IMR-90 (cell line): ENCODE results near the gene AFTPH. TPM values are rescaled to one million over a fixed set of nuclear protein-coding genes. Genes with fewer than 3 reads are reported as not detected.

ENCODE experiments used
- ATAC-seq: fragments of 200-7000 bp; cut with Tn5 transposase; 2 replicates; pipeline ENCODE4 v1.9.1; 2020; ENCODE audit warnings: low read depth, mild to moderate bottlenecking, moderate library complexity
- BruUV-seq: library from RNA; stranded (reverse); fragments of 400-500 nt; replicated peaks from 2 replicates; lab custom pipeline; 2021; lab: Mats Ljungman, UMichigan
- CTCF ChIA-PET: fragments of 300-600 bp; formaldehyde crosslinking; extraction: SDS; loops from one replicate; lab custom pipeline; 2021; ENCODE audit warnings: antibody characterized with exemption; lab: Yijun Ruan, JAX
- POLR2A ChIA-PET: fragments of 300-600 bp; sonication (Branson Sonifier 250); formaldehyde crosslinking; loops from one replicate; lab custom pipeline; 2022; ENCODE audit warnings: antibody characterized with exemption; ENCODE audit not compliant: unreplicated experiment; lab: Charles Lee
- DNase-seq: peaks from one replicate; pipeline ENCODE4 v3.0.0; 2013
- H2AFZ ChIP-seq: replicated peaks from 2 replicates; pipeline ENCODE3; 2013; ENCODE audit warnings: low read length, mild to moderate bottlenecking; ENCODE audit not compliant: poor library complexity
- H2AK5ac ChIP-seq: 2 replicates; pipeline ENCODE4 v1.6.1; 2013; ENCODE audit warnings: low read depth, low read length, inconsistent platforms
- H2AK9ac ChIP-seq: replicated peaks from 2 replicates; pipeline ENCODE3; 2013; ENCODE audit warnings: mild to moderate bottlenecking, low read depth, low read length, moderate library complexity; ENCODE audit not compliant: poor library complexity
- H2BK120ac ChIP-seq: 2 replicates; pipeline ENCODE4 v1.6.1; 2013; ENCODE audit warnings: low read depth, low read length, inconsistent platforms
- H2BK15ac ChIP-seq: 3 replicates; pipeline ENCODE4 v1.6.1; 2013; ENCODE audit warnings: low read depth, low read length, inconsistent platforms
- H2BK20ac ChIP-seq: 2 replicates; pipeline ENCODE4 v1.6.1; 2013; ENCODE audit warnings: low read depth, mild to moderate bottlenecking, inconsistent platforms, low read length, moderate library complexity
- H2BK5ac ChIP-seq: 2 replicates; pipeline ENCODE4 v1.6.1; 2013; ENCODE audit warnings: mild to moderate bottlenecking, low read depth, low read length, inconsistent platforms; ENCODE audit not compliant: poor library complexity, severe bottlenecking
- H3K14ac ChIP-seq: replicated peaks from 2 replicates; pipeline ENCODE4 v1.6.1; 2013; ENCODE audit warnings: low read depth, low read length, inconsistent platforms
- H3K18ac ChIP-seq: 2 replicates; pipeline ENCODE4 v1.6.1; 2013; ENCODE audit warnings: low read depth, low read length, control low read depth
- H3K23ac ChIP-seq: 2 replicates; pipeline ENCODE4 v1.6.1; 2013; ENCODE audit warnings: low read depth, low read length, inconsistent platforms
- H3K27ac ChIP-seq: 2 replicates; pipeline ENCODE4 v1.5.1; 2013; ENCODE audit warnings: mild to moderate bottlenecking, control low read depth, low read length; ENCODE audit not compliant: insufficient read depth
- H3K27me3 ChIP-seq: 2 replicates; pipeline ENCODE4 v1.6.1; 2013; ENCODE audit warnings: low read length; ENCODE audit not compliant: control insufficient read depth, insufficient read depth
- H3K36me3 ChIP-seq: 2 replicates; pipeline ENCODE4 v1.6.1; 2013; ENCODE audit warnings: low read length, mixed read lengths; ENCODE audit not compliant: control insufficient read depth, insufficient read depth
- H3K4ac ChIP-seq: 2 replicates; pipeline ENCODE4 v1.6.1; 2013; ENCODE audit warnings: low read depth, low read length, inconsistent platforms
- H3K4me1 ChIP-seq: 2 replicates; pipeline ENCODE4 v1.6.1; 2013; ENCODE audit warnings: low read length, mixed read lengths; ENCODE audit not compliant: control insufficient read depth, insufficient read depth
- H3K4me2 ChIP-seq: 2 replicates; pipeline ENCODE4 v1.6.1; 2013; ENCODE audit warnings: low read depth, mild to moderate bottlenecking, control low read depth, low read length, moderate library complexity
- H3K4me3 ChIP-seq: 2 replicates; pipeline ENCODE4 v1.5.1; 2013; ENCODE audit warnings: low read depth, mild to moderate bottlenecking, control low read depth, low read length, moderate library complexity; ENCODE audit not compliant: insufficient read depth
- H3K56ac ChIP-seq: 2 replicates; pipeline ENCODE4 v1.6.1; 2013; ENCODE audit warnings: low read length, inconsistent platforms; ENCODE audit not compliant: insufficient read depth; ENCODE audit errors: extremely low read depth
- H3K79me1 ChIP-seq, 2 experiments: 2 replicates each; pipeline ENCODE4 v1.6.1; 2013; ENCODE audit warnings: low read length in 2 of 2, inconsistent platforms in 1 of 2, low read depth in 1 of 2
- H3K9ac ChIP-seq: 2 replicates; pipeline ENCODE4 v1.6.1; 2013; ENCODE audit warnings: low read depth, low read length, control low read depth
- H3K9me1 ChIP-seq: 2 replicates; pipeline ENCODE4 v1.6.1; 2013; ENCODE audit warnings: low read length, inconsistent platforms; ENCODE audit not compliant: insufficient read depth
- H3K9me3 ChIP-seq: 2 replicates; pipeline ENCODE4 v1.6.1; 2013; ENCODE audit warnings: low read length; ENCODE audit not compliant: control insufficient read depth, insufficient read depth
- H4K20me1 ChIP-seq: 2 replicates; pipeline ENCODE4 v1.6.1; 2013; ENCODE audit warnings: low read length, inconsistent platforms; ENCODE audit not compliant: insufficient read depth
- H4K5ac ChIP-seq: 2 replicates; pipeline ENCODE4 v1.6.1; 2013; ENCODE audit warnings: mild to moderate bottlenecking, low read depth, low read length, control low read depth
- H4K8ac ChIP-seq, 2 experiments: 2 replicates each; pipeline ENCODE4 v1.6.1; 2013; ENCODE audit warnings: low read depth in 2 of 2, low read length in 2 of 2, control low read depth in 1 of 2, inconsistent platforms in 1 of 2
- H4K91ac ChIP-seq: 2 replicates; pipeline ENCODE4 v1.6.1; 2013; ENCODE audit warnings: low read depth, low read length, inconsistent platforms; ENCODE audit not compliant: insufficient read depth
- CHD1 ChIP-seq: IDR thresholded peaks from 2 replicates; pipeline ENCODE4 v1.6.1; 2012; ENCODE audit warnings: low read depth, low read length, improper control_type of control experiment
- CTCF ChIP-seq: conservative IDR thresholded peaks from 2 replicates; pipeline ENCODE4 v1.5.1; 2012; ENCODE audit warnings: mild to moderate bottlenecking, low read depth, low read length, improper control_type of control experiment
- MAFK ChIP-seq: IDR thresholded peaks from 2 replicates; pipeline ENCODE4 v1.6.1; 2012; ENCODE audit warnings: low read depth, low read length, improper control_type of control experiment
- MAZ ChIP-seq: IDR thresholded peaks from 2 replicates; pipeline ENCODE4 v1.6.1; 2012; ENCODE audit warnings: low read depth, mild to moderate bottlenecking, low read length, improper control_type of control experiment, moderate library complexity, borderline replicate concordance
- RCOR1 ChIP-seq: IDR thresholded peaks from 2 replicates; pipeline ENCODE4 v1.6.1; 2012; ENCODE audit warnings: mild to moderate bottlenecking, low read length, improper control_type of control experiment; ENCODE audit not compliant: insufficient replicate concordance
- RFX5 ChIP-seq: IDR thresholded peaks from 2 replicates; pipeline ENCODE4 v1.8.0; 2012; ENCODE audit warnings: low read depth, mild to moderate bottlenecking, low read length, moderate library complexity
- SMC3 ChIP-seq: fragments of 150-350 bp; IDR thresholded peaks from 2 replicates; pipeline ENCODE4 v1.6.1; 2016; ENCODE audit warnings: low read depth, mild to moderate bottlenecking, antibody characterized with exemption, low read length, moderate library complexity
- WGBS, 2 experiments: methylation state at CpG; one replicate each; pipeline versions ENCODE4 v1.1.5 to v1.1.7; 2013; ENCODE audit warnings: missing lambda C conversion rate in 2 of 2; ENCODE audit not compliant: insufficient read length in 1 of 2; ENCODE audit errors: extremely low coverage in 2 of 2; 5-methylcytosine and 5-hydroxymethylcytosine counted together
- dilution Hi-C: fragments of 300-500 bp; cut with HindIII; formaldehyde crosslinking; loops from one replicate; pipeline ENCODE4 v1.14.3; 2018; ENCODE audit warnings: low sequenced_read_pairs; ENCODE audit not compliant: unreplicated experiment
- in situ Hi-C: fragments of 300-500 bp; cut with MboI; formaldehyde crosslinking; loops from 3 replicates; pipeline ENCODE4 v1.14.3; 2019; ENCODE audit warnings: low sequenced_read_pairs, inconsistent platforms, mixed read lengths
- intact Hi-C: fragments of 100-400 bp; cut with micrococcal nuclease; formaldehyde crosslinking; loops from 2 replicates; pipeline ENCODE4 v1.10.0; 2022
- polyA plus RNA-seq, 3 experiments: library from polyadenylated mRNA; depleted of rRNA; stranded (reverse); fragments of >200 nt; gene quantifications; 2 replicates each; pipeline ENCODE4 v1.2.3, GENCODE V29; 2012; ENCODE audit warnings: low replicate concordance in 1 of 3
- total RNA-seq: library from RNA; depleted of rRNA; stranded (reverse); fragments of >200 nt; gene quantifications from 2 replicates; pipeline ENCODE4 v1.2.3, GENCODE V29; 2012

AFTPH gene
- total and polyA plus RNA-seq, 2 of the 4 experiments (the other 2 are of a cell fraction): 9.4 to 19.9 TPM

GRCh38 chr2:64586054-64586453 lies 61.9 kb downstream of the AFTPH start:
- DNase-seq: no peak
- Histone ChIP-seq H4K5ac (no peak overlapping the region), H2BK5ac (no peak overlapping the region), H3K9me1 (no peaks in the 10 kb centered on the region), H3K23ac (no peak overlapping the region), H2BK20ac (no peak overlapping the region), H3K27ac (no peak overlapping the region), H3K4me2 (no peak overlapping the region), H2AK5ac (no peak overlapping the region), H3K9me3 (no peaks in the 10 kb centered on the region), H2BK120ac (no peak overlapping the region), H3K4me3 (no peak overlapping the region), H3K36me3 (peaks cover 1% of the 10 kb centered on the region), H3K14ac (no peak overlapping the region), H2AK9ac (no peak overlapping the region), H4K20me1 (no peaks in the 10 kb centered on the region), H3K4ac (no peak overlapping the region), H3K79me1 (peaks cover 0 to 4% of the 10 kb centered on the region in 2 experiments; a peak in 2 of 4 replicates), H4K8ac (no peak overlapping the region), H3K56ac (no peak overlapping the region), H3K27me3 (no peaks in the 10 kb centered on the region), H3K4me1 (no peaks in the 10 kb centered on the region), H4K91ac (no peak overlapping the region), H2AFZ (no peak overlapping the region), H3K18ac (no peak overlapping the region), H2BK15ac (no peak overlapping the region), H3K9ac (no peak overlapping the region)
- dilution Hi-C loops: no loop called here
- WGBS, 2 experiments: no CpG with 5 or more reads among the region's 4 CpGs
- no peak for TF ChIP-seq RCOR1
- TF ChIP-seq MAZ: no peak
- TF ChIP-seq CHD1: no peak
- TF ChIP-seq CTCF: no peak
- TF ChIP-seq SMC3: no peak
- no peak for TF ChIP-seq RFX5
- TF ChIP-seq MAFK: no peak
- no TSS peak for BruUV-seq
- in situ Hi-C loops: no loop called here
- intact Hi-C loops: loop anchor here (5.0 kb wide), 1 partner anchor 456 kb away; no protein-coding TSS in a partner anchor
- ChIA-PET CTCF (interaction anchor here (0.5 to 1.8 kb wide), 6 partner anchors 12 to 944 kb away, joined by 3 to 9 read pairs (median 4); partner anchors contain the start of gene UGP2), POLR2A (no interaction called here)
- ATAC-seq: no peak
